ENCODE data around the gene IGFLR1.

IGFLR1 gene

GRCh38 chr19:35689836-35690235, 52.4 kb downstream of the IGFLR1 start:
- H3K4me3 ChIP-seq (ENCODE audit: low read depth, low read length) = no peak overlapping the region
- TF ChIP-seq CTCF (IDR thresholded peaks at IDR 0.05; ENCODE audit: low read depth, low read length) = no peak
